ENCODE data around the gene NELL1. TPM values are rescaled to one million over a fixed set of nuclear protein-coding genes. Genes with fewer than 3 reads are reported as not detected.

NELL1 gene
- total RNA-seq, 1 donor from 2014 or later, result 0.45 TPM

DNA sequence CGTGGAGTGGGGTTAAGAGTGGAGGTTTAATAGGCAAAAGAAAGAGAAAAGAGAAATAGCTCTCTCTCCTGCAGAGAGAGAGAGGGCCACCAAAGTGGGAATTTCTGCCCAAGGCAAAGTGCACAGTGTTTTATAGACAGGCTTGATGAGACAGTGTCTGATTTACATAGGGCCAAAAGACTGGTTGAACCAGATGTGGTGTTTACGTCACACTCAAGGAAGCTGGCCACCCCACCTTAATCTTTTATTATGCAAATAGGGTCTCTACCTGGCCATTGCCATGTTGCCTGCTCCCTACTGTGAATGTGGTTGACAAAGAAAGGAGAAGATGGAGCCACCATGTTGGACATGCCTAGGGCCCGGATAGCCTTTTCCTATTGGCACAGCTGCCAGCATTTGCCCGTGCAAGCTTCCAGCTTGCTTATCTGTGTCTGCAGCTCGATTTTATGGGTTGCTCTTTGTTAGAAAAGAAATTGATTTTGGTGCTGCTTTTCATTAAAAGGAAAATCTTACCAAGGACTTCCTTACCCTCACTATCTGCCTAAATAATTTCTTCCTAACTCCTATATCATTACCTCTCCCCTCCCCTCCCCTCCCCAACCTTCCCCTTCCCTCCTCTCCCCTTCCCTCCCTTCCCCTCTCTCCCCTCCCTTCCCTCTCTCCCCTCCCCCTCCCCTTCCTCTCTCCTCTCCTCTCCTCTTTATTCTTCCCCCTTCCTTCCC, 436.0 kb downstream of the NELL1 start:
- Histone ChIP-seq H3K36me3 (ENCODE audit: insufficient read depth, low read length) (no peaks in the 10 kb centered on the region), H4K20me1 (ENCODE audit: insufficient read depth, low read length) (no peaks in the 10 kb centered on the region), H2AFZ (ENCODE audit: low read depth, low read length) (no peak overlapping the region), H3K27me3 (ENCODE audit: insufficient read depth, low read length) (no peaks in the 10 kb centered on the region), H3K4me2 (ENCODE audit: low read length) (no peak overlapping the region), H3K27ac (ENCODE audit: low read depth, low read length) (no peak overlapping the region), H3K79me2 (ENCODE audit: insufficient read depth, low read length) (no peaks in the 10 kb centered on the region), H3K9ac (ENCODE audit: low read length) (no peak overlapping the region), H3K4me1 (ENCODE audit: insufficient read depth, low read length) (no peaks in the 10 kb centered on the region), H3K9me3 (ENCODE audit: insufficient read depth, low read depth, low read length) (no peaks in the 10 kb centered on the region), H3K4me3 (ENCODE audit: insufficient read depth, low read depth, low read length) (no peak overlapping the region)
- DNase-seq (ENCODE audit: low read depth) (no peak), FAIRE-seq (no peak)
- Mint-ChIP-seq H3K27me3 (ENCODE audit: low read depth, unreplicated experiment) (peaks cover 1% of the 10 kb centered on the region), H3K4me3 (ENCODE audit: unreplicated experiment) (no peak overlapping the region), H3K27ac (ENCODE audit: unreplicated experiment) (no peak overlapping the region), H3K4me1 (ENCODE audit: low read depth, unreplicated experiment) (no peaks in the 10 kb centered on the region), H3K9me3 (ENCODE audit: unreplicated experiment) (peaks cover 6% of the 10 kb centered on the region), H3K36me3 (ENCODE audit: low read depth, unreplicated experiment) (no peaks in the 10 kb centered on the region)
- TF ChIP-seq, protein P1, sequence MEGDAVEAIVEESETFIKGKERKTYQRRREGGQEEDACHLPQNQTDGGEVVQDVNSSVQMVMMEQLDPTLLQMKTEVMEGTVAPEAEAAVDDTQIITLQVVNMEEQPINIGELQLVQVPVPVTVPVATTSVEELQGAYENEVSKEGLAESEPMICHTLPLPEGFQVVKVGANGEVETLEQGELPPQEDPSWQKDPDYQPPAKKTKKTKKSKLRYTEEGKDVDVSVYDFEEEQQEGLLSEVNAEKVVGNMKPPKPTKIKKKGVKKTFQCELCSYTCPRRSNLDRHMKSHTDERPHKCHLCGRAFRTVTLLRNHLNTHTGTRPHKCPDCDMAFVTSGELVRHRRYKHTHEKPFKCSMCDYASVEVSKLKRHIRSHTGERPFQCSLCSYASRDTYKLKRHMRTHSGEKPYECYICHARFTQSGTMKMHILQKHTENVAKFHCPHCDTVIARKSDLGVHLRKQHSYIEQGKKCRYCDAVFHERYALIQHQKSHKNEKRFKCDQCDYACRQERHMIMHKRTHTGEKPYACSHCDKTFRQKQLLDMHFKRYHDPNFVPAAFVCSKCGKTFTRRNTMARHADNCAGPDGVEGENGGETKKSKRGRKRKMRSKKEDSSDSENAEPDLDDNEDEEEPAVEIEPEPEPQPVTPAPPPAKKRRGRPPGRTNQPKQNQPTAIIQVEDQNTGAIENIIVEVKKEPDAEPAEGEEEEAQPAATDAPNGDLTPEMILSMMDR (IDR thresholded peaks at IDR 0.05; ENCODE audit: insufficient read depth, low read depth, low read length), result no peak
- TF ChIP-seq EZH2 (IDR thresholded peaks at IDR 0.05; ENCODE audit: insufficient read depth, low read length), result no peak

GRCh38 chr11:21109341-21109740, 440.0 kb downstream of the NELL1 start:
- no peak for DNase-seq (ENCODE audit: low read depth)
- H3K4me2 ChIP-seq (ENCODE audit: low read length), result no peak overlapping the region
- Mint-ChIP-seq H3K27ac (ENCODE audit: unreplicated experiment) (no peak overlapping the region), H3K4me1 (ENCODE audit: low read depth, unreplicated experiment) (no peaks in the 10 kb centered on the region), H3K4me3 (ENCODE audit: unreplicated experiment) (no peak overlapping the region), H3K27me3 (ENCODE audit: low read depth, unreplicated experiment) (peaks cover 1% of the 10 kb centered on the region), H3K9me3 (ENCODE audit: unreplicated experiment) (peaks cover 6% of the 10 kb centered on the region), H3K36me3 (ENCODE audit: low read depth, unreplicated experiment) (peaks cover 1% of the 10 kb centered on the region)
- FAIRE-seq, result no peak
- no peak overlapping the region for H3K9ac ChIP-seq (ENCODE audit: low read length)
- H3K36me3 ChIP-seq (ENCODE audit: insufficient read depth, low read length), result no peaks in the 10 kb centered on the region
- H3K79me2 ChIP-seq (ENCODE audit: insufficient read depth, low read length), result no peaks in the 10 kb centered on the region
- no peak overlapping the region for H2AFZ ChIP-seq (ENCODE audit: low read depth, low read length)
- TF ChIP-seq, protein P1 (IDR thresholded peaks at IDR 0.05; ENCODE audit: insufficient read depth, low read depth, low read length), result no peak
- TF ChIP-seq EZH2 (IDR thresholded peaks at IDR 0.05; ENCODE audit: insufficient read depth, low read length), result no peak
- no peaks in the 10 kb centered on the region for H3K9me3 ChIP-seq (ENCODE audit: insufficient read depth, low read depth, low read length)
- no peaks in the 10 kb centered on the region for H4K20me1 ChIP-seq (ENCODE audit: insufficient read depth, low read length)
- no peaks in the 10 kb centered on the region for H3K27me3 ChIP-seq (ENCODE audit: insufficient read depth, low read length)
- H3K4me3 ChIP-seq (ENCODE audit: insufficient read depth, low read depth, low read length), result no peak overlapping the region
- H3K4me1 ChIP-seq (ENCODE audit: insufficient read depth, low read length), result no peaks in the 10 kb centered on the region
- H3K27ac ChIP-seq (ENCODE audit: low read depth, low read length), result no peak overlapping the region

DNA sequence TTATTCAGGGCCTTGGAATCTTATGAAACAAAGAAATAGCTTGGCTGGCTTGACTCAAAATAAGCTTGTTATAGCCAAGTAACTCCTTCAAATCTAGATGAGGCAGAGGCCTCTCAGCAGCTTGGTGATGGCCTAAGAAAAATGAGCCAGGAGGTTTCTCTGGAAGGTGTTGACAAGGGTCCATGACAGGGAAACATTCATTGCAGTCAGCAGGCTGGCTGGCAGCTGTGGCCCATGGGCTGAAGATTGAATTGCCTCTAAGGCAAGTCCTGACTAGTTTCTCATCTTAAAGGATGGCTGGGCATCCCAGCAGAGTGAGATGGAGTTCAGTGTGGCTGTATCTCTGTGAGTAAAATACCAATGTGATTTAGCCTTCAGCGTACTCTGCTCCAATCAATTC, 441.0 kb downstream of the NELL1 start:
- Mint-ChIP-seq H3K36me3 (ENCODE audit: low read depth, unreplicated experiment) (peaks cover 1% of the 10 kb centered on the region), H3K4me3 (ENCODE audit: unreplicated experiment) (no peak overlapping the region), H3K27ac (ENCODE audit: unreplicated experiment) (no peak overlapping the region), H3K9me3 (ENCODE audit: unreplicated experiment) (no peaks in the 10 kb centered on the region), H3K27me3 (ENCODE audit: low read depth, unreplicated experiment) (peaks cover 1% of the 10 kb centered on the region), H3K4me1 (ENCODE audit: low read depth, unreplicated experiment) (no peaks in the 10 kb centered on the region)
- no peak overlapping the region for H2AFZ ChIP-seq (ENCODE audit: low read depth, low read length)
- H3K79me2 ChIP-seq (ENCODE audit: insufficient read depth, low read length), result no peaks in the 10 kb centered on the region
- no peaks in the 10 kb centered on the region for H3K27me3 ChIP-seq (ENCODE audit: insufficient read depth, low read length)
- no peak for FAIRE-seq
- H3K9me3 ChIP-seq (ENCODE audit: insufficient read depth, low read depth, low read length), result peaks cover 3% of the 10 kb centered on the region
- no peaks in the 10 kb centered on the region for H4K20me1 ChIP-seq (ENCODE audit: insufficient read depth, low read length)
- H3K27ac ChIP-seq (ENCODE audit: low read depth, low read length), result no peak overlapping the region
- no peak for TF ChIP-seq EZH2 (IDR thresholded peaks at IDR 0.05; ENCODE audit: insufficient read depth, low read length)
- TF ChIP-seq, protein P1 (IDR thresholded peaks at IDR 0.05; ENCODE audit: insufficient read depth, low read depth, low read length), result no peak
- no peak for DNase-seq (ENCODE audit: low read depth)
- H3K4me2 ChIP-seq (ENCODE audit: low read length), result no peak overlapping the region
- H3K9ac ChIP-seq (ENCODE audit: low read length), result no peak overlapping the region
- H3K4me1 ChIP-seq (ENCODE audit: insufficient read depth, low read length), result no peaks in the 10 kb centered on the region
- no peaks in the 10 kb centered on the region for H3K36me3 ChIP-seq (ENCODE audit: insufficient read depth, low read length)
- no peak overlapping the region for H3K4me3 ChIP-seq (ENCODE audit: insufficient read depth, low read depth, low read length)

Data from astrocyte (in vitro differentiated cells and primary cell).